ENCODE measurements around the gene PAK5. TPM values are rescaled to one million over a fixed set of nuclear protein-coding genes. Genes with fewer than 3 reads are reported as not detected.

The PAK5 gene
- polyA plus RNA-seq, 2 of the 4 experiments (the other 2 are of a cell fraction) = 0.01 TPM; not detected in 1

GRCh38 chr20:9628141-9628540, 210.7 kb downstream of the PAK5 start (continued):
- TF ChIP-seq, protein P1, sequence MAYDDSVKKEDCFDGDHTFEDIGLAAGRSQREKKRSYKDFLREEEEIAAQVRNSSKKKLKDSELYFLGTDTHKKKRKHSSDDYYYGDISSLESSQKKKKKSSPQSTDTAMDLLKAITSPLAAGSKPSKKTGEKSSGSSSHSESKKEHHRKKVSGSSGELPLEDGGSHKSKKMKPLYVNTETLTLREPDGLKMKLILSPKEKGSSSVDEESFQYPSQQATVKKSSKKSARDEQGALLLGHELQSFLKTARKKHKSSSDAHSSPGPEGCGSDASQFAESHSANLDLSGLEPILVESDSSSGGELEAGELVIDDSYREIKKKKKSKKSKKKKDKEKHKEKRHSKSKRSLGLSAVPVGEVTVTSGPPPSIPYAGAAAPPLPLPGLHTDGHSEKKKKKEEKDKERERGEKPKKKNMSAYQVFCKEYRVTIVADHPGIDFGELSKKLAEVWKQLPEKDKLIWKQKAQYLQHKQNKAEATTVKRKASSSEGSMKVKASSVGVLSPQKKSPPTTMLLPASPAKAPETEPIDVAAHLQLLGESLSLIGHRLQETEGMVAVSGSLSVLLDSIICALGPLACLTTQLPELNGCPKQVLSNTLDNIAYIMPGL (CRISPR knock-in tag; IDR thresholded peaks at IDR 0.05; ENCODE audit: borderline replicate concordance) = no peak
- TF ChIP-seq TFCP2L1 (CRISPR knock-in tag; IDR thresholded peaks at IDR 0.05) (no peak), CTCF (IDR thresholded peaks at IDR 0.05) (no peak)
- TF ChIP-seq, protein P2, sequence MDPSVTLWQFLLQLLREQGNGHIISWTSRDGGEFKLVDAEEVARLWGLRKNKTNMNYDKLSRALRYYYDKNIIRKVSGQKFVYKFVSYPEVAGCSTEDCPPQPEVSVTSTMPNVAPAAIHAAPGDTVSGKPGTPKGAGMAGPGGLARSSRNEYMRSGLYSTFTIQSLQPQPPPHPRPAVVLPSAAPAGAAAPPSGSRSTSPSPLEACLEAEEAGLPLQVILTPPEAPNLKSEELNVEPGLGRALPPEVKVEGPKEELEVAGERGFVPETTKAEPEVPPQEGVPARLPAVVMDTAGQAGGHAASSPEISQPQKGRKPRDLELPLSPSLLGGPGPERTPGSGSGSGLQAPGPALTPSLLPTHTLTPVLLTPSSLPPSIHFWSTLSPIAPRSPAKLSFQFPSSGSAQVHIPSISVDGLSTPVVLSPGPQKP (IDR thresholded peaks at IDR 0.05; ENCODE audit: low read depth, low read length) = no peak

DNA sequence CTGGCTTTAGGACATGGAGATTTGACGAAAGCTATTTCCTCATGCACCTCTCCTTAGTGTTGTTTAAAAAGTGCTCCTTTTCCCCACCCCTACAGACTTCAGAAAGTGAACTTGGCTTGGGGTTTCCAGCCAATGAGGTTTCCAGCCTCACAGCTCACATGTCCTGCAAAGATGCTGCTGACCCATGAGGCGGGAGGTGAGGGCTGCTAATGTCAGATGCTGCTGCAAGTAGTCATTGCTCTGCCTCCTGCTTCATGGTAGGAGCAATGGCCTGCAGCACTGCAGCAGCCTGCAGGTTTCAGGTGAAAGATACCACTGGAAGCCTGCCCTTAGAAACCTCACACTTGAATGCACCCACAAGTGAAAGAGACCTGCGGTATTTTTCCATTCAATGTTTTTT, 211.7 kb downstream of the PAK5 start:
- Histone ChIP-seq H3K4me2 (no peak overlapping the region), H3K9me3 (0 out of 3 replicates have a peak, but pooled peaks cover 19% of the 10 kb centered on the region), H3K4me3 (no peak overlapping the region), H3K4me1 (no peaks in the 10 kb centered on the region), H3K27ac (no peak overlapping the region)
- TF ChIP-seq KDM1A (IDR thresholded peaks at IDR 0.05; ENCODE audit: low read depth) (no peak), NPAS2 (CRISPR knock-in tag; IDR thresholded peaks at IDR 0.05; ENCODE audit: borderline replicate concordance) (no peak), USF2 (IDR thresholded peaks at IDR 0.05) (no peak), CEBPB (IDR thresholded peaks at IDR 0.05) (no peak), MYC (IDR thresholded peaks at IDR 0.05; ENCODE audit: borderline replicate concordance, low read length) (no peak), SREBF2 (IDR thresholded peaks at IDR 0.05) (no peak), HOXB5 (CRISPR knock-in tag; IDR thresholded peaks at IDR 0.05) (no peak), POLR2AphosphoS2 (conservative IDR thresholded peaks at IDR 0.05; ENCODE audit: low read length) (no peak), HEYL (CRISPR knock-in tag; IDR thresholded peaks at IDR 0.05) (no peak), ZSCAN20 (CRISPR knock-in tag; IDR thresholded peaks at IDR 0.05) (no peak), CTCF (IDR thresholded peaks at IDR 0.05) (no peak), POLR2A (IDR thresholded peaks at IDR 0.05; ENCODE audit: low read length) (no peak), RARB (CRISPR knock-in tag; IDR thresholded peaks at IDR 0.05) (no peak), HOXB13 (CRISPR knock-in tag; IDR thresholded peaks at IDR 0.05; ENCODE audit: low read depth) (no peak), BHLHE40 (IDR thresholded peaks at IDR 0.05; ENCODE audit: low read depth, low read length) (no peak)
- TF ChIP-seq, protein P2 (IDR thresholded peaks at IDR 0.05; ENCODE audit: low read depth, low read length) = no peak
- TF ChIP-seq, protein P3, sequence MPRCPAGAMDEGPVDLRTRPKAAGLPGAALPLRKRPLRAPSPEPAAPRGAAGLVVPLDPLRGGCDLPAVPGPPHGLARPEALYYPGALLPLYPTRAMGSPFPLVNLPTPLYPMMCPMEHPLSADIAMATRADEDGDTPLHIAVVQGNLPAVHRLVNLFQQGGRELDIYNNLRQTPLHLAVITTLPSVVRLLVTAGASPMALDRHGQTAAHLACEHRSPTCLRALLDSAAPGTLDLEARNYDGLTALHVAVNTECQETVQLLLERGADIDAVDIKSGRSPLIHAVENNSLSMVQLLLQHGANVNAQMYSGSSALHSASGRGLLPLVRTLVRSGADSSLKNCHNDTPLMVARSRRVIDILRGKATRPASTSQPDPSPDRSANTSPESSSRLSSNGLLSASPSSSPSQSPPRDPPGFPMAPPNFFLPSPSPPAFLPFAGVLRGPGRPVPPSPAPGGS (IDR thresholded peaks at IDR 0.05) = no peak
- TF ChIP-seq, protein P4, sequence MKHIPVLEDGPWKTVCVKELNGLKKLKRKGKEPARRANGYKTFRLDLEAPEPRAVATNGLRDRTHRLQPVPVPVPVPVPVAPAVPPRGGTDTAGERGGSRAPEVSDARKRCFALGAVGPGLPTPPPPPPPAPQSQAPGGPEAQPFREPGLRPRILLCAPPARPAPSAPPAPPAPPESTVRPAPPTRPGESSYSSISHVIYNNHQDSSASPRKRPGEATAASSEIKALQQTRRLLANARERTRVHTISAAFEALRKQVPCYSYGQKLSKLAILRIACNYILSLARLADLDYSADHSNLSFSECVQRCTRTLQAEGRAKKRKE (CRISPR knock-in tag; IDR thresholded peaks at IDR 0.05; ENCODE audit: low read depth) = no peak
- TF ChIP-seq, protein P5, sequence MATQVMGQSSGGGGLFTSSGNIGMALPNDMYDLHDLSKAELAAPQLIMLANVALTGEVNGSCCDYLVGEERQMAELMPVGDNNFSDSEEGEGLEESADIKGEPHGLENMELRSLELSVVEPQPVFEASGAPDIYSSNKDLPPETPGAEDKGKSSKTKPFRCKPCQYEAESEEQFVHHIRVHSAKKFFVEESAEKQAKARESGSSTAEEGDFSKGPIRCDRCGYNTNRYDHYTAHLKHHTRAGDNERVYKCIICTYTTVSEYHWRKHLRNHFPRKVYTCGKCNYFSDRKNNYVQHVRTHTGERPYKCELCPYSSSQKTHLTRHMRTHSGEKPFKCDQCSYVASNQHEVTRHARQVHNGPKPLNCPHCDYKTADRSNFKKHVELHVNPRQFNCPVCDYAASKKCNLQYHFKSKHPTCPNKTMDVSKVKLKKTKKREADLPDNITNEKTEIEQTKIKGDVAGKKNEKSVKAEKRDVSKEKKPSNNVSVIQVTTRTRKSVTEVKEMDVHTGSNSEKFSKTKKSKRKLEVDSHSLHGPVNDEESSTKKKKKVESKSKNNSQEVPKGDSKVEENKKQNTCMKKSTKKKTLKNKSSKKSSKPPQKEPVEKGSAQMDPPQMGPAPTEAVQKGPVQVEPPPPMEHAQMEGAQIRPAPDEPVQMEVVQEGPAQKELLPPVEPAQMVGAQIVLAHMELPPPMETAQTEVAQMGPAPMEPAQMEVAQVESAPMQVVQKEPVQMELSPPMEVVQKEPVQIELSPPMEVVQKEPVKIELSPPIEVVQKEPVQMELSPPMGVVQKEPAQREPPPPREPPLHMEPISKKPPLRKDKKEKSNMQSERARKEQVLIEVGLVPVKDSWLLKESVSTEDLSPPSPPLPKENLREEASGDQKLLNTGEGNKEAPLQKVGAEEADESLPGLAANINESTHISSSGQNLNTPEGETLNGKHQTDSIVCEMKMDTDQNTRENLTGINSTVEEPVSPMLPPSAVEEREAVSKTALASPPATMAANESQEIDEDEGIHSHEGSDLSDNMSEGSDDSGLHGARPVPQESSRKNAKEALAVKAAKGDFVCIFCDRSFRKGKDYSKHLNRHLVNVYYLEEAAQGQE (IDR thresholded peaks at IDR 0.05) = no peak
- no peak for ATAC-seq
- DNase-seq (ENCODE audit: low read depth in 1 of 2, low spot score in 1 of 2) = no peak
- no peak for FAIRE-seq
- ChIA-PET CTCF (interaction anchor here (1.0 to 4.3 kb wide), 2 partner anchors 8 to 9 kb away, joined by 3 to 55 read pairs; no protein-coding TSS in a partner anchor), POLR2A (no interaction called here)
- 42% methylated on average over 3 of the region's 3 CpGs for WGBS (ENCODE audit: missing lambda C conversion rate)
